Measurements from ENCODE around the gene AP2M1.

DNA sequence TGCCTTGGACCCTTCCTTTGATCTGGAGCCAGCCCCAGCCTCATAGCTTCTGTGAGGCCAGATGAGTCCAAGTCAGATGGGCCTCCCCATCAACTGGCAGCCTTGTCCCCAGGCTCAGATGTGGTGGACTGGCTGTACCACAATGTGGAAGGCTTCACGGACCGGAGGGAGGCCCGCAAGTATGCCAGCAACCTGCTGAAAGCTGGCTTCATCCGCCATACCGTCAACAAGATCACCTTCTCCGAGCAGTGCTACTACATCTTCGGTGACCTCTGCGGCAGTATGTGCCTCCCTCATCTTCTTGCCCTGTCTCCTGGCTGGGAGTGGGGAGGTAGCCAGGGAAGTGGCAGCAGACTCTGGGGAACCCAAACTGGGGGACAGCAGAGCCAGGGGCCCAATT, 6.9 kb upstream of the AP2M1 start:
- TF ChIP-seq, protein P1, sequence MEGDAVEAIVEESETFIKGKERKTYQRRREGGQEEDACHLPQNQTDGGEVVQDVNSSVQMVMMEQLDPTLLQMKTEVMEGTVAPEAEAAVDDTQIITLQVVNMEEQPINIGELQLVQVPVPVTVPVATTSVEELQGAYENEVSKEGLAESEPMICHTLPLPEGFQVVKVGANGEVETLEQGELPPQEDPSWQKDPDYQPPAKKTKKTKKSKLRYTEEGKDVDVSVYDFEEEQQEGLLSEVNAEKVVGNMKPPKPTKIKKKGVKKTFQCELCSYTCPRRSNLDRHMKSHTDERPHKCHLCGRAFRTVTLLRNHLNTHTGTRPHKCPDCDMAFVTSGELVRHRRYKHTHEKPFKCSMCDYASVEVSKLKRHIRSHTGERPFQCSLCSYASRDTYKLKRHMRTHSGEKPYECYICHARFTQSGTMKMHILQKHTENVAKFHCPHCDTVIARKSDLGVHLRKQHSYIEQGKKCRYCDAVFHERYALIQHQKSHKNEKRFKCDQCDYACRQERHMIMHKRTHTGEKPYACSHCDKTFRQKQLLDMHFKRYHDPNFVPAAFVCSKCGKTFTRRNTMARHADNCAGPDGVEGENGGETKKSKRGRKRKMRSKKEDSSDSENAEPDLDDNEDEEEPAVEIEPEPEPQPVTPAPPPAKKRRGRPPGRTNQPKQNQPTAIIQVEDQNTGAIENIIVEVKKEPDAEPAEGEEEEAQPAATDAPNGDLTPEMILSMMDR (IDR thresholded peaks at IDR 0.05): no peak
- TF ChIP-seq FOXJ3 (CRISPR knock-in tag; IDR thresholded peaks at IDR 0.05): no peak
- TF ChIP-seq EP300 (IDR thresholded peaks at IDR 0.05; ENCODE audit: borderline replicate concordance in 1 of 2, low read depth in 1 of 2, low read length in 1 of 2): no peak
- TF ChIP-seq SMC3 (IDR thresholded peaks at IDR 0.05; ENCODE audit: low read depth, low read length): no peak
- no peak for TF ChIP-seq EZH2phosphoT487 (IDR thresholded peaks at IDR 0.05; ENCODE audit: borderline replicate concordance, low read depth)

Data from SK-N-SH (cell line).